Measurements from ENCODE around the gene ZNF740. TPM values are rescaled to one million over a fixed set of nuclear protein-coding genes. Genes with fewer than 3 reads are reported as not detected.

ZNF740 gene
- total RNA-seq, 1 experiment from 2014 or later: 49.7 TPM

- TF ChIP-seq ELF1 (IDR thresholded peaks at IDR 0.05; ENCODE audit: borderline replicate concordance, low read depth) (no peak), JUND (IDR thresholded peaks at IDR 0.05) (no peak), TCF7L2 (IDR thresholded peaks at IDR 0.05; ENCODE audit: borderline replicate concordance, extremely low read depth, insufficient read depth, insufficient read length) (no peak), FOSL1 (IDR thresholded peaks at IDR 0.05; ENCODE audit: low read depth) (no peak), ZFX (IDR thresholded peaks at IDR 0.05) (no peak), POLR2A (IDR thresholded peaks at IDR 0.05; ENCODE audit: borderline replicate concordance, extremely low read depth, insufficient read depth, insufficient read length) (no peak), YY1 (IDR thresholded peaks at IDR 0.05; ENCODE audit: extremely low read depth, insufficient replicate concordance, low read depth, low read length) (no peak), EGR1 (IDR thresholded peaks at IDR 0.05; ENCODE audit: low read depth) (no peak)
These were observed 29.5 kb upstream of the ZNF740 start (continued) for GRCh38 chr12:53151039-53151438.

GRCh38 chr12:53152390-53152789, 28.1 kb upstream of the ZNF740 start:
- Histone ChIP-seq H3K36me3 (ENCODE audit: control insufficient read depth in 1 of 2, insufficient read depth in 2 of 2, low read length in 2 of 2) (no peaks in the 10 kb centered on the region), H3K27ac (ENCODE audit: low read depth, low read length) (no peak overlapping the region), H2AFZ (ENCODE audit: low read depth, low read length, poor library complexity, severe bottlenecking) (no peak overlapping the region), H3K9me2 (ENCODE audit: insufficient read depth) (no peaks in the 10 kb centered on the region), H3K79me2 (ENCODE audit: insufficient read depth, low read length) (no peaks in the 10 kb centered on the region), H3K27me3 (ENCODE audit: insufficient read depth, low read length) (no peaks in the 10 kb centered on the region), H3K4me1 (ENCODE audit: control insufficient read depth in 1 of 2, insufficient read depth in 2 of 2, low read length in 2 of 2) (no peaks in the 10 kb centered on the region), H3K9ac (ENCODE audit: low read length) (no peak overlapping the region), H3K4me2 (ENCODE audit: low read length) (no peak overlapping the region), H4K20me1 (ENCODE audit: insufficient read depth) (no peaks in the 10 kb centered on the region), H3K4me3 (replicated peaks in 1 of 2; ENCODE audit: low read depth in 1 of 2, low read length in 2 of 2) (no peak overlapping the region), H3K9me3 (ENCODE audit: control insufficient read depth in 1 of 2, insufficient read depth in 1 of 2, low read depth in 1 of 2, low read length in 2 of 2) (no peaks in the 10 kb centered on the region)
- RAD21 ChIA-PET (ENCODE audit: low non-redundant PET in 1 of 2, low total read pairs in 2 of 2, uncharacterized antibody in 2 of 2, unreplicated experiment in 2 of 2): no interaction called here
- POLR2A ChIA-PET: no interaction called here
- BruUV-seq (replicated peaks): no TSS peak
- CTCF ChIA-PET: no interaction called here
- no peak for DNase-seq (ENCODE audit: low read depth, low spot score)
- intact Hi-C loops (cut with micrococcal nuclease): no loop called here
- TF ChIP-seq ZFX (IDR thresholded peaks at IDR 0.05): no peak
- no peak for TF ChIP-seq ZBTB33 (IDR thresholded peaks at IDR 0.05; ENCODE audit: extremely low read depth, insufficient replicate concordance, low read length)
- no peak for TF ChIP-seq ATF3 (IDR thresholded peaks at IDR 0.05)
- no peak for TF ChIP-seq EZH2phosphoT487 (IDR thresholded peaks at IDR 0.05; ENCODE audit: borderline replicate concordance)
- no peak for TF ChIP-seq ZNF274 (IDR thresholded peaks at IDR 0.05; ENCODE audit: low read depth, low read length)
- TF ChIP-seq CBX3 (IDR thresholded peaks at IDR 0.05; ENCODE audit: low read depth): no peak
- no peak for TF ChIP-seq EGR1 (IDR thresholded peaks at IDR 0.05; ENCODE audit: low read depth)
- no peak for TF ChIP-seq CEBPB (IDR thresholded peaks at IDR 0.05; ENCODE audit: low read depth)
- TF ChIP-seq MAX (IDR thresholded peaks at IDR 0.05): no peak
- TF ChIP-seq POLR2A (IDR thresholded peaks at IDR 0.05; ENCODE audit: borderline replicate concordance, extremely low read depth, insufficient read depth, insufficient read length): no peak
- no peak for TF ChIP-seq SRF (IDR thresholded peaks at IDR 0.05; ENCODE audit: low read depth)
- TF ChIP-seq CTCF (IDR thresholded peaks at IDR 0.05 in 2 of 3, conservative IDR thresholded peaks at IDR 0.05 in 1 of 3; ENCODE audit: borderline replicate concordance in 1 of 3, insufficient read depth in 1 of 3, low read depth in 2 of 3, low read length in 2 of 3): no peak
- no peak for TF ChIP-seq EZH2 (IDR thresholded peaks at IDR 0.05)
- TF ChIP-seq SP1 (IDR thresholded peaks at IDR 0.05; ENCODE audit: low read depth): no peak
- TF ChIP-seq FOSL1 (IDR thresholded peaks at IDR 0.05; ENCODE audit: low read depth): no peak
- TF ChIP-seq YY1 (IDR thresholded peaks at IDR 0.05; ENCODE audit: extremely low read depth, insufficient replicate concordance, low read depth, low read length): no peak
- TF ChIP-seq ELF1 (IDR thresholded peaks at IDR 0.05; ENCODE audit: borderline replicate concordance, low read depth): no peak
- no peak for TF ChIP-seq TCF7L2 (IDR thresholded peaks at IDR 0.05; ENCODE audit: borderline replicate concordance, extremely low read depth, insufficient read depth, insufficient read length)
- no peak for ATAC-seq
